NCI-H446 (cell line): Measurements from ENCODE around the gene KIAA1191.
"Not testable (repeated sequence)": the region's sequence is repeated elsewhere in the genome, so short reads cannot be mapped to it uniquely, and the experiment has no call there.

ENCODE experiments used
- DNase-seq, 2 experiments: peaks; one replicate each; lab custom pipeline; 2025; lab: John Stamatoyannopoulos, UW

The KIAA1191 gene

GRCh38 chr5:176361437-176362232 is at the start of gene KIAA1191:
KIAA1191 (minus strand) TSS chr5:176361764; CDS start chr5:176359508, 2,256 bp downstream.
- peak; percentile 62 to 92 for DNase-seq

GRCh38 chr5:176410486-176411180 is 49.1 kb upstream of the KIAA1191 start:
- no peak for DNase-seq

- no peak for DNase-seq
These were observed 48.2 kb upstream of the KIAA1191 start for GRCh38 chr5:176409765-176410164.

- DNase-seq, result no peak
These were observed 47.0 kb upstream of the KIAA1191 start for GRCh38 chr5:176408590-176408989.

GRCh38 chr5:176408252-176408573 is 46.6 kb upstream of the KIAA1191 start:
- not testable (repeated sequence) for DNase-seq

- no peak for DNase-seq
These were observed 46.1 kb upstream of the KIAA1191 start for GRCh38 chr5:176407456-176408251.

- no peak for DNase-seq
These were observed 45.0 kb upstream of the KIAA1191 start for GRCh38 chr5:176406436-176407052.

- DNase-seq, result no peak
These were observed 44.3 kb upstream of the KIAA1191 start for GRCh38 chr5:176405656-176406435.

GRCh38 chr5:176401281-176402205 is 40.0 kb upstream of the KIAA1191 start:
- DNase-seq, result no peak

GRCh38 chr5:176400382-176401156 is 39.0 kb upstream of the KIAA1191 start:
- DNase-seq, result no peak

- DNase-seq, result no peak
These were observed 36.3 kb upstream of the KIAA1191 start for GRCh38 chr5:176397736-176398420.

GRCh38 chr5:176396330-176396729 is 34.8 kb upstream of the KIAA1191 start:
- no peak for DNase-seq

GRCh38 chr5:176394881-176395675 is 33.5 kb upstream of the KIAA1191 start:
- no peak for DNase-seq

- no peak for DNase-seq
These were observed 32.5 kb upstream of the KIAA1191 start for GRCh38 chr5:176394096-176394495.

GRCh38 chr5:176392526-176392925 is 31.0 kb upstream of the KIAA1191 start:
- no peak for DNase-seq

- no peak for DNase-seq
These were observed 30.4 kb upstream of the KIAA1191 start for GRCh38 chr5:176391999-176392398.

- no peak for DNase-seq
These were observed 29.9 kb upstream of the KIAA1191 start for GRCh38 chr5:176391479-176391878.
